HepG2 (cell line): Measurements from ENCODE around the gene KNL1. TPM values are rescaled to one million over a fixed set of nuclear protein-coding genes. Genes with fewer than 3 reads are reported as not detected.

Source experiments
- ATAC-seq: fragments of 200-7000 bp; cut with Tn5 transposase; 3 replicates; pipeline ENCODE4 v1.9.1; 2020; ENCODE audit warnings: mild to moderate bottlenecking, moderate library complexity
- BruUV-seq: library from RNA; stranded (reverse); fragments of 400-500 nt; replicated peaks from 2 replicates; lab custom pipeline; 2021; lab: Mats Ljungman, UMichigan
- CTCF ChIA-PET: fragments of 300-600 bp; formaldehyde crosslinking; extraction: SDS; loops from one replicate; lab custom pipeline; 2021; ENCODE audit warnings: low total read pairs, inconsistent platforms, low intra/inter-chr PET ratio; lab: Yijun Ruan, JAX
- POLR2A ChIA-PET: fragments of 350-600 bp; sonication (Branson Sonifier 250); formaldehyde crosslinking; loops from one replicate; lab custom pipeline; 2020; ENCODE audit warnings: antibody characterized with exemption, inconsistent platforms; lab: Yijun Ruan, JAX
- DNase-seq: peaks from one replicate; pipeline ENCODE4 v3.0.0-alpha.2; 2015; ENCODE audit warnings: low spot score
- FAIRE-seq: peaks from 3 replicates; lab custom pipeline; 2011; peaks lifted over from hg19 to GRCh38; lab: Jason Lieb, UNC
- H2AFZ ChIP-seq: one replicate; pipeline ENCODE4 v1.6.1; 2011; ENCODE audit warnings: low read length, inconsistent platforms
- H3K27ac ChIP-seq: fragments of 300-600 bp; 3 replicates; pipeline ENCODE4 v1.8.0; 2011; ENCODE audit warnings: mixed run types, mild to moderate bottlenecking, mixed read lengths, low read length, inconsistent platforms; ENCODE audit not compliant: insufficient read depth; ENCODE audit errors: extremely low read length
- H3K27me3 ChIP-seq, 2 experiments: fragments of 200-600 bp in 1 of 2; 2 replicates in 1 of 2; 3 replicates in 1 of 2; pipeline versions ENCODE4 v1.6.0 to v1.8.0; 2011; ENCODE audit warnings: low read length in 2 of 2, mild to moderate bottlenecking in 2 of 2, moderate library complexity in 2 of 2, inconsistent platforms in 1 of 2; ENCODE audit not compliant: insufficient read depth in 2 of 2, control insufficient read depth in 1 of 2
- H3K36me3 ChIP-seq, 2 experiments: fragments of 200-600 bp in 1 of 2; replicated peaks in 1 of 2; 2 replicates in 1 of 2; 3 replicates in 1 of 2; pipeline versions ENCODE4 v1.5.1 to v1.8.0; 2011; ENCODE audit warnings: low read length in 2 of 2, inconsistent platforms in 1 of 2; ENCODE audit not compliant: insufficient read depth in 2 of 2, control insufficient read depth in 1 of 2
- H3K4me1 ChIP-seq: 2 replicates; pipeline ENCODE4 v1.5.1; 2012; ENCODE audit warnings: low read length, inconsistent platforms; ENCODE audit not compliant: insufficient read depth
- H3K4me2 ChIP-seq: 2 replicates; pipeline ENCODE4 v1.6.0; 2011; ENCODE audit warnings: low read depth, low read length, inconsistent platforms
- H3K4me3 ChIP-seq, 3 experiments: fragments of 200-600 bp in 1 of 3; sonication (generic), shearing (Covaris generic) in 1 of 3; replicated peaks in 1 of 3; 2 replicates each; pipeline ENCODE4 v1.5.1; 2011 to 2016; ENCODE audit warnings: low read length in 3 of 3, inconsistent platforms in 2 of 3, low read depth in 2 of 3, mild to moderate bottlenecking in 2 of 3, control low read depth in 1 of 3, mixed read lengths in 1 of 3; ENCODE audit not compliant: insufficient read depth in 1 of 3
- H3K79me2 ChIP-seq: one replicate; pipeline ENCODE4 v1.6.1; 2011; ENCODE audit warnings: low read length, inconsistent platforms; ENCODE audit not compliant: insufficient read depth
- H3K9ac ChIP-seq: 2 replicates; pipeline ENCODE4 v1.6.0; 2011; ENCODE audit warnings: mild to moderate bottlenecking, low read depth, low read length, inconsistent platforms; ENCODE audit not compliant: insufficient read depth
- H3K9me3 ChIP-seq: 2 replicates; pipeline ENCODE4 v1.5.1; 2012; ENCODE audit warnings: mild to moderate bottlenecking, low read length
- H4K20me1 ChIP-seq: 2 replicates; pipeline ENCODE4 v1.6.0; 2011; ENCODE audit warnings: inconsistent platforms, mild to moderate bottlenecking, low read length, moderate library complexity; ENCODE audit not compliant: insufficient read depth
- ARID2 ChIP-seq: sonication (generic); formaldehyde crosslinking; IDR thresholded peaks from 2 replicates; pipeline ENCODE4 v1.8.1; 2022; ENCODE audit warnings: mild to moderate bottlenecking, missing genetic modification reagents, borderline replicate concordance
- CENPT ChIP-seq: sonication (generic); formaldehyde crosslinking; IDR thresholded peaks from 2 replicates; pipeline ENCODE4 v1.8.0; 2022; ENCODE audit warnings: low read depth, mild to moderate bottlenecking, moderate library complexity, missing genetic modification reagents
- CSRNP1 ChIP-seq: sonication (generic); formaldehyde crosslinking; IDR thresholded peaks from 2 replicates; pipeline ENCODE4 v1.8.1; 2023; ENCODE audit warnings: mild to moderate bottlenecking, missing genetic modification reagents
- CSRNP2 ChIP-seq: sonication (generic); formaldehyde crosslinking; conservative IDR thresholded peaks from 2 replicates; pipeline ENCODE4 v1.8.0; 2022; ENCODE audit warnings: low read depth, missing genetic modification reagents
- ESRRA ChIP-seq: sonication (generic); formaldehyde crosslinking; IDR thresholded peaks from 2 replicates; pipeline ENCODE4 v1.5.1; 2020; ENCODE audit warnings: mild to moderate bottlenecking, low read depth, missing genetic modification reagents
- GFI1 ChIP-seq: sonication (generic); formaldehyde crosslinking; IDR thresholded peaks from 2 replicates; pipeline ENCODE4 v1.5.0; 2020; ENCODE audit warnings: missing genetic modification reagents, mild to moderate bottlenecking, borderline replicate concordance
- POGK ChIP-seq: sonication (generic); formaldehyde crosslinking; conservative IDR thresholded peaks from 2 replicates; pipeline ENCODE4 v1.8.0; 2022; ENCODE audit warnings: mild to moderate bottlenecking, moderate library complexity, missing genetic modification reagents
- ZBTB26 ChIP-seq: IDR thresholded peaks from 2 replicates; pipeline ENCODE4 v1.6.1; 2016; ENCODE audit warnings: missing compliant biosample characterization, missing genetic modification reagents, borderline replicate concordance
- ZNF431 ChIP-seq: sonication (generic); formaldehyde crosslinking; IDR thresholded peaks from 2 replicates; pipeline ENCODE4 v1.9.0; 2022; ENCODE audit warnings: missing genetic modification reagents, low read depth, mild to moderate bottlenecking, borderline replicate concordance
- ZNF564 ChIP-seq: sonication (generic); formaldehyde crosslinking; IDR thresholded peaks from 2 replicates; pipeline ENCODE4 v1.8.1; 2023; ENCODE audit warnings: mild to moderate bottlenecking, missing genetic modification reagents
- ZNF639 ChIP-seq: conservative IDR thresholded peaks from 2 replicates; pipeline ENCODE4 v1.6.1; 2018; ENCODE audit warnings: missing genetic modification reagents
- ZNF670 ChIP-seq: sonication (generic); formaldehyde crosslinking; IDR thresholded peaks from 2 replicates; pipeline ENCODE4 v1.8.0; 2022; ENCODE audit warnings: mild to moderate bottlenecking, missing genetic modification reagents, borderline replicate concordance
- WGBS: methylation state at CpG from one replicate; pipeline ENCODE4 v1.1.6; 2017; ENCODE audit warnings: low lambda C conversion rate; 5-methylcytosine and 5-hydroxymethylcytosine counted together
- in situ Hi-C: cut with HindIII; loops from 2 replicates; pipeline ENCODE4 v1.10.0; 2017; ENCODE audit warnings: low pct_unique_long_range_greater_than_20kb; ENCODE audit not compliant: extremely low pct_ligation_motif_present
- intact Hi-C: fragments of 100-400 bp; cut with micrococcal nuclease; formaldehyde crosslinking; loops from one replicate; pipeline ENCODE4 v1.10.0; 2022; ENCODE audit not compliant: unreplicated experiment
- polyA plus RNA-seq, 8 experiments: library from polyadenylated mRNA; depleted of rRNA in 3 of 8; stranded (reverse) in 7 of 8; unstranded in 1 of 8; fragments of >200 nt; fragmentation: Illumina TruSeq in 4 of 8; extraction: Trizol in 4 of 8; gene quantifications; 2 replicates each; pipeline versions ENCODE4 v1.2.1 to v1.2.3, GENCODE V29; 2011 to 2016; ENCODE audit warnings: low read depth in 4 of 8, missing spikeins in 1 of 8, mixed read lengths in 1 of 8; ENCODE audit not compliant: insufficient read depth in 1 of 8
- total RNA-seq, 5 experiments: library from RNA; depleted of rRNA; stranded (reverse); fragments of >200 nt; fragmentation: Illumina TruSeq; extraction: Trizol; gene quantifications; 2 replicates each; pipeline ENCODE4 v1.2.3, GENCODE V29; 2016; ENCODE audit warnings: low read depth in 1 of 5

KNL1 gene
- total and polyA plus RNA-seq, 2 of the 13 experiments (the other 11 are each of a cell fraction or from before 2014, with no cell fraction given): 8.0 to 21.4 TPM

- peak within 1 kb of the TSS; percentile 95 for H2AFZ ChIP-seq
- TSS peak; percentile 84 for BruUV-seq
- H3K4me3 ChIP-seq: peak within 1 kb of the TSS; percentile 76 to 93 (median 86)
- no peaks in the 10 kb centered on the region for H3K9me3 ChIP-seq
- peaks cover 62% of the 10 kb centered on the region for H3K4me1 ChIP-seq
- peak; percentile 70 for ATAC-seq
- H3K27ac ChIP-seq: peak within 1 kb of the TSS; percentile 70
- H3K27me3 ChIP-seq: no peaks in the 10 kb centered on the region; a peak in 1 of 5 replicates
- ChIA-PET CTCF (no interaction called here), POLR2A (interaction anchor here (0.7 to 1.8 kb wide), 9 partner anchors 12 to 547 kb away, joined by 3 to 16 read pairs (median 6); partner anchors contain the start of genes DNAJC17, INO80, RAD51 and ZFYVE19)
- no peaks in the 10 kb centered on the region for H4K20me1 ChIP-seq
- 3% methylated on average over 20 of the region's 62 CpGs for WGBS
- peaks cover 10 to 17% of the 10 kb centered on the region in 2 experiments; a peak in 4 of 5 replicates for H3K36me3 ChIP-seq
- intact Hi-C loops: loop anchor here (1.0 to 5.0 kb wide), 2 partner anchors 13 to 193 kb away; partner anchors contain the start of gene GCHFR
- H3K79me2 ChIP-seq: peaks cover 28% of the 10 kb centered on the region
- DNase-seq: peak; percentile 84
- peak within 1 kb of the TSS; percentile 75 for H3K9ac ChIP-seq
- peak; percentile 78 for FAIRE-seq
- peak within 1 kb of the TSS; percentile 72 for H3K4me2 ChIP-seq
- in situ Hi-C loops: no loop called here
- TF ChIP-seq ZNF564 (CRISPR knock-in tag) (0 out of 2 replicates have a peak, but pooled peaks have one; percentile 26), ZNF639 (0 out of 2 replicates have a peak, but pooled peaks have one; percentile 36), GFI1 (peak; percentile 43; the same call in 1 of the 2 replicates), ZNF431 (0 out of 2 replicates have a peak, but pooled peaks have one; percentile 49), CENPT (CRISPR knock-in tag) (no peak), ZNF670 (CRISPR knock-in tag) (no peak), ESRRA (CRISPR knock-in tag) (no peak), ZBTB26 (CRISPR knock-in tag) (peak; percentile 72; the same call in 1 of the 2 replicates), CSRNP1 (peak; percentile 35; the same call in 1 of the 2 replicates), POGK (no peak), ARID2 (CRISPR knock-in tag) (0 out of 2 replicates have a peak, but pooled peaks have one; percentile 57), CSRNP2 (CRISPR knock-in tag) (no peak)
Measured at GRCh38 chr15:40569129-40569953, 24.7 kb upstream of the KNL1 start, which contains the start of gene RPUSD2. Gene RPUSD2 (plus strand): TSS chr15:40569299. CDS start chr15:40569338, 39 bp downstream.
